ENCODE data around the gene APOBEC2.

Gene APOBEC2

GRCh38 chr6:41058783-41059181, 5.8 kb downstream of the APOBEC2 start:
- no peak for DNase-seq (ENCODE audit: low read depth in 2 of 2)

- no peak for DNase-seq (ENCODE audit: low read depth in 2 of 2)
Observed at GRCh38 chr6:41059556-41059955, 6.6 kb downstream of the APOBEC2 start.

- DNase-seq (ENCODE audit: low read depth in 2 of 2), result no peak
Observed at GRCh38 chr6:41061196-41061726, 8.3 kb downstream of the APOBEC2 start.

- DNase-seq (ENCODE audit: low read depth in 2 of 2), result no peak
Observed at GRCh38 chr6:41062056-41062455, 9.1 kb downstream of the APOBEC2 start.

- DNase-seq (ENCODE audit: low read depth in 2 of 2), result no peak
Observed at GRCh38 chr6:41063884-41064285, 10.9 kb downstream of the APOBEC2 start.

GRCh38 chr6:41064841-41065240, 11.8 kb downstream of the APOBEC2 start:
- DNase-seq (ENCODE audit: low read depth in 2 of 2), result no peak

GRCh38 chr6:41065550-41066026, 12.6 kb downstream of the APOBEC2 start:
- no peak for DNase-seq (ENCODE audit: low read depth in 2 of 2)

GRCh38 chr6:41066867-41067304, 13.9 kb downstream of the APOBEC2 start:
- peak; percentile 14 to 37 for DNase-seq (ENCODE audit: low read depth in 2 of 2)

- no peak for DNase-seq (ENCODE audit: low read depth in 2 of 2)
Observed at GRCh38 chr6:41071501-41071922, 18.5 kb downstream of the APOBEC2 start.

GRCh38 chr6:41071923-41072835, 19.2 kb downstream of the APOBEC2 start, which contains the start of gene OARD1:
OARD1 (minus strand) TSS chr6:41072356; CDS start chr6:41071634, 722 bp downstream.
- peak; percentile 99 to 100 for DNase-seq (ENCODE audit: low read depth in 2 of 2)

GRCh38 chr6:41072836-41073202, 19.8 kb downstream of the APOBEC2 start, which contains the start of gene NFYA:
NFYA (plus strand) TSS chr6:41072974; CDS start chr6:41079090, 6,116 bp downstream.
- DNase-seq (ENCODE audit: low read depth in 2 of 2), result peak in 1 of 2 donors; percentile 100

- peak; percentile 52 to 68 for DNase-seq (ENCODE audit: low read depth in 2 of 2)
Observed at GRCh38 chr6:41073203-41073967, 20.4 kb downstream of the APOBEC2 start.

- no peak for DNase-seq (ENCODE audit: low read depth in 2 of 2)
Observed at GRCh38 chr6:41073968-41074691, 21.1 kb downstream of the APOBEC2 start.

GRCh38 chr6:41074692-41075436, 21.9 kb downstream of the APOBEC2 start:
- DNase-seq (ENCODE audit: low read depth in 2 of 2), result no peak

- no peak for DNase-seq (ENCODE audit: low read depth in 2 of 2)
Observed at GRCh38 chr6:41075651-41076626, 22.9 kb downstream of the APOBEC2 start.

GRCh38 chr6:41077536-41077935, 24.5 kb downstream of the APOBEC2 start:
- no peak for DNase-seq (ENCODE audit: low read depth in 2 of 2)

GRCh38 chr6:41078101-41078500, 25.1 kb downstream of the APOBEC2 start:
- no peak for DNase-seq (ENCODE audit: low read depth in 2 of 2)

- no peak for DNase-seq (ENCODE audit: low read depth in 2 of 2)
Observed at GRCh38 chr6:41079080-41079479, 26.1 kb downstream of the APOBEC2 start.

- no peak for DNase-seq (ENCODE audit: low read depth in 2 of 2)
Observed at GRCh38 chr6:41080621-41081020, 27.6 kb downstream of the APOBEC2 start.

Data from stimulated activated CD8-positive, alpha-beta memory T cell treated with anti-CD3 and anti-CD28 coated beads, Interleukin-2, amount 100 ng/mL, for 1 hour (primary cell).